IMR-90 (cell line): Measurements from ENCODE around the gene DYNLT2. TPM values are rescaled to one million over a fixed set of nuclear protein-coding genes. Genes with fewer than 3 reads are reported as not detected.

Experiments used
- ATAC-seq: fragments of 200-7000 bp; cut with Tn5 transposase; 2 replicates; pipeline ENCODE4 v1.9.1; 2020; ENCODE audit warnings: low read depth, mild to moderate bottlenecking, moderate library complexity
- BruUV-seq: library from RNA; stranded (reverse); fragments of 400-500 nt; replicated peaks from 2 replicates; lab custom pipeline; 2021; lab: Mats Ljungman, UMichigan
- CTCF ChIA-PET: fragments of 300-600 bp; formaldehyde crosslinking; extraction: SDS; loops from one replicate; lab custom pipeline; 2021; ENCODE audit warnings: antibody characterized with exemption; lab: Yijun Ruan, JAX
- POLR2A ChIA-PET: fragments of 300-600 bp; sonication (Branson Sonifier 250); formaldehyde crosslinking; loops from one replicate; lab custom pipeline; 2022; ENCODE audit warnings: antibody characterized with exemption; ENCODE audit not compliant: unreplicated experiment; lab: Charles Lee
- DNase-seq: peaks from one replicate; pipeline ENCODE4 v3.0.0; 2013
- H2AFZ ChIP-seq: replicated peaks from 2 replicates; pipeline ENCODE3; 2013; ENCODE audit warnings: low read length, mild to moderate bottlenecking; ENCODE audit not compliant: poor library complexity
- H2AK5ac ChIP-seq: 2 replicates; pipeline ENCODE4 v1.6.1; 2013; ENCODE audit warnings: low read depth, low read length, inconsistent platforms
- H2AK9ac ChIP-seq: replicated peaks from 2 replicates; pipeline ENCODE3; 2013; ENCODE audit warnings: mild to moderate bottlenecking, low read depth, low read length, moderate library complexity; ENCODE audit not compliant: poor library complexity
- H2BK120ac ChIP-seq: 2 replicates; pipeline ENCODE4 v1.6.1; 2013; ENCODE audit warnings: low read depth, low read length, inconsistent platforms
- H2BK15ac ChIP-seq: 3 replicates; pipeline ENCODE4 v1.6.1; 2013; ENCODE audit warnings: low read depth, low read length, inconsistent platforms
- H2BK20ac ChIP-seq: 2 replicates; pipeline ENCODE4 v1.6.1; 2013; ENCODE audit warnings: low read depth, mild to moderate bottlenecking, inconsistent platforms, low read length, moderate library complexity
- H2BK5ac ChIP-seq: 2 replicates; pipeline ENCODE4 v1.6.1; 2013; ENCODE audit warnings: mild to moderate bottlenecking, low read depth, low read length, inconsistent platforms; ENCODE audit not compliant: poor library complexity, severe bottlenecking
- H3K14ac ChIP-seq: replicated peaks from 2 replicates; pipeline ENCODE4 v1.6.1; 2013; ENCODE audit warnings: low read depth, low read length, inconsistent platforms
- H3K18ac ChIP-seq: 2 replicates; pipeline ENCODE4 v1.6.1; 2013; ENCODE audit warnings: low read depth, low read length, control low read depth
- H3K23ac ChIP-seq: 2 replicates; pipeline ENCODE4 v1.6.1; 2013; ENCODE audit warnings: low read depth, low read length, inconsistent platforms
- H3K27ac ChIP-seq: 2 replicates; pipeline ENCODE4 v1.5.1; 2013; ENCODE audit warnings: mild to moderate bottlenecking, control low read depth, low read length; ENCODE audit not compliant: insufficient read depth
- H3K27me3 ChIP-seq: 2 replicates; pipeline ENCODE4 v1.6.1; 2013; ENCODE audit warnings: low read length; ENCODE audit not compliant: control insufficient read depth, insufficient read depth
- H3K36me3 ChIP-seq: 2 replicates; pipeline ENCODE4 v1.6.1; 2013; ENCODE audit warnings: low read length, mixed read lengths; ENCODE audit not compliant: control insufficient read depth, insufficient read depth
- H3K4ac ChIP-seq: 2 replicates; pipeline ENCODE4 v1.6.1; 2013; ENCODE audit warnings: low read depth, low read length, inconsistent platforms
- H3K4me1 ChIP-seq: 2 replicates; pipeline ENCODE4 v1.6.1; 2013; ENCODE audit warnings: low read length, mixed read lengths; ENCODE audit not compliant: control insufficient read depth, insufficient read depth
- H3K4me2 ChIP-seq: 2 replicates; pipeline ENCODE4 v1.6.1; 2013; ENCODE audit warnings: low read depth, mild to moderate bottlenecking, control low read depth, low read length, moderate library complexity
- H3K4me3 ChIP-seq: 2 replicates; pipeline ENCODE4 v1.5.1; 2013; ENCODE audit warnings: low read depth, mild to moderate bottlenecking, control low read depth, low read length, moderate library complexity; ENCODE audit not compliant: insufficient read depth
- H3K56ac ChIP-seq: 2 replicates; pipeline ENCODE4 v1.6.1; 2013; ENCODE audit warnings: low read length, inconsistent platforms; ENCODE audit not compliant: insufficient read depth; ENCODE audit errors: extremely low read depth
- H3K79me1 ChIP-seq, 2 experiments: 2 replicates each; pipeline ENCODE4 v1.6.1; 2013; ENCODE audit warnings: low read length in 2 of 2, inconsistent platforms in 1 of 2, low read depth in 1 of 2
- H3K9ac ChIP-seq: 2 replicates; pipeline ENCODE4 v1.6.1; 2013; ENCODE audit warnings: low read depth, low read length, control low read depth
- H3K9me1 ChIP-seq: 2 replicates; pipeline ENCODE4 v1.6.1; 2013; ENCODE audit warnings: low read length, inconsistent platforms; ENCODE audit not compliant: insufficient read depth
- H3K9me3 ChIP-seq: 2 replicates; pipeline ENCODE4 v1.6.1; 2013; ENCODE audit warnings: low read length; ENCODE audit not compliant: control insufficient read depth, insufficient read depth
- H4K20me1 ChIP-seq: 2 replicates; pipeline ENCODE4 v1.6.1; 2013; ENCODE audit warnings: low read length, inconsistent platforms; ENCODE audit not compliant: insufficient read depth
- H4K5ac ChIP-seq: 2 replicates; pipeline ENCODE4 v1.6.1; 2013; ENCODE audit warnings: mild to moderate bottlenecking, low read depth, low read length, control low read depth
- H4K8ac ChIP-seq, 2 experiments: 2 replicates each; pipeline ENCODE4 v1.6.1; 2013; ENCODE audit warnings: low read depth in 2 of 2, low read length in 2 of 2, control low read depth in 1 of 2, inconsistent platforms in 1 of 2
- H4K91ac ChIP-seq: 2 replicates; pipeline ENCODE4 v1.6.1; 2013; ENCODE audit warnings: low read depth, low read length, inconsistent platforms; ENCODE audit not compliant: insufficient read depth
- ELK1 ChIP-seq: fragments of 150-350 bp; IDR thresholded peaks from 2 replicates; pipeline ENCODE4 v1.6.1; 2016; ENCODE audit warnings: low read depth, mild to moderate bottlenecking, low read length, moderate library complexity, borderline replicate concordance
- FOS ChIP-seq: fragments of 150-350 bp; IDR thresholded peaks from 2 replicates; pipeline ENCODE4 v1.6.1; 2016; ENCODE audit warnings: low read depth, low read length
- NFE2L2 ChIP-seq: fragments of 150-350 bp; IDR thresholded peaks from 2 replicates; pipeline ENCODE4 v1.6.1; 2016; ENCODE audit warnings: low read depth, mild to moderate bottlenecking, low read length
- RCOR1 ChIP-seq: IDR thresholded peaks from 2 replicates; pipeline ENCODE4 v1.6.1; 2012; ENCODE audit warnings: mild to moderate bottlenecking, low read length, improper control_type of control experiment; ENCODE audit not compliant: insufficient replicate concordance
- SMC3 ChIP-seq: fragments of 150-350 bp; IDR thresholded peaks from 2 replicates; pipeline ENCODE4 v1.6.1; 2016; ENCODE audit warnings: low read depth, mild to moderate bottlenecking, antibody characterized with exemption, low read length, moderate library complexity
- WGBS, 2 experiments: methylation state at CpG; one replicate each; pipeline versions ENCODE4 v1.1.5 to v1.1.7; 2013; ENCODE audit warnings: missing lambda C conversion rate in 2 of 2; ENCODE audit not compliant: insufficient read length in 1 of 2; ENCODE audit errors: extremely low coverage in 2 of 2; 5-methylcytosine and 5-hydroxymethylcytosine counted together
- dilution Hi-C: fragments of 300-500 bp; cut with HindIII; formaldehyde crosslinking; loops from one replicate; pipeline ENCODE4 v1.14.3; 2018; ENCODE audit warnings: low sequenced_read_pairs; ENCODE audit not compliant: unreplicated experiment
- in situ Hi-C: fragments of 300-500 bp; cut with MboI; formaldehyde crosslinking; loops from 3 replicates; pipeline ENCODE4 v1.14.3; 2019; ENCODE audit warnings: low sequenced_read_pairs, inconsistent platforms, mixed read lengths
- intact Hi-C: fragments of 100-400 bp; cut with micrococcal nuclease; formaldehyde crosslinking; loops from 2 replicates; pipeline ENCODE4 v1.10.0; 2022
- polyA plus RNA-seq, 3 experiments: library from polyadenylated mRNA; depleted of rRNA; stranded (reverse); fragments of >200 nt; gene quantifications; 2 replicates each; pipeline ENCODE4 v1.2.3, GENCODE V29; 2012; ENCODE audit warnings: low replicate concordance in 1 of 3
- total RNA-seq: library from RNA; depleted of rRNA; stranded (reverse); fragments of >200 nt; gene quantifications from 2 replicates; pipeline ENCODE4 v1.2.3, GENCODE V29; 2012
- TF ChIP-seq, protein P1 (sequence below): conservative IDR thresholded peaks from 2 replicates; pipeline ENCODE4 v1.5.1; 2012; ENCODE audit warnings: mild to moderate bottlenecking, low read depth, low read length, improper control_type of control experiment

Gene DYNLT2
- total and polyA plus RNA-seq, 2 of the 4 experiments (the other 2 are of a cell fraction), result 0.36 to 0.44 TPM

GRCh38 chr6:169778646-169779045 lies 27.3 kb upstream of the DYNLT2 start:
- TF ChIP-seq, protein P1, sequence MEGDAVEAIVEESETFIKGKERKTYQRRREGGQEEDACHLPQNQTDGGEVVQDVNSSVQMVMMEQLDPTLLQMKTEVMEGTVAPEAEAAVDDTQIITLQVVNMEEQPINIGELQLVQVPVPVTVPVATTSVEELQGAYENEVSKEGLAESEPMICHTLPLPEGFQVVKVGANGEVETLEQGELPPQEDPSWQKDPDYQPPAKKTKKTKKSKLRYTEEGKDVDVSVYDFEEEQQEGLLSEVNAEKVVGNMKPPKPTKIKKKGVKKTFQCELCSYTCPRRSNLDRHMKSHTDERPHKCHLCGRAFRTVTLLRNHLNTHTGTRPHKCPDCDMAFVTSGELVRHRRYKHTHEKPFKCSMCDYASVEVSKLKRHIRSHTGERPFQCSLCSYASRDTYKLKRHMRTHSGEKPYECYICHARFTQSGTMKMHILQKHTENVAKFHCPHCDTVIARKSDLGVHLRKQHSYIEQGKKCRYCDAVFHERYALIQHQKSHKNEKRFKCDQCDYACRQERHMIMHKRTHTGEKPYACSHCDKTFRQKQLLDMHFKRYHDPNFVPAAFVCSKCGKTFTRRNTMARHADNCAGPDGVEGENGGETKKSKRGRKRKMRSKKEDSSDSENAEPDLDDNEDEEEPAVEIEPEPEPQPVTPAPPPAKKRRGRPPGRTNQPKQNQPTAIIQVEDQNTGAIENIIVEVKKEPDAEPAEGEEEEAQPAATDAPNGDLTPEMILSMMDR, result no peak
- TF ChIP-seq FOS (no peak), NFE2L2 (no peak), SMC3 (no peak), ELK1 (no peak), RCOR1 (no peak)
- Histone ChIP-seq H3K14ac (no peak overlapping the region), H3K27ac (no peak overlapping the region), H3K4ac (no peak overlapping the region), H4K20me1 (no peaks in the 10 kb centered on the region), H3K9me3 (peaks cover 3% of the 10 kb centered on the region; the same call in 1 of the 2 replicates), H2BK15ac (no peak overlapping the region), H2BK20ac (no peak overlapping the region), H2BK5ac (no peak overlapping the region), H4K91ac (no peak overlapping the region), H3K18ac (no peak overlapping the region; the same call in none of the 2 replicates), H3K4me1 (peaks cover 10% of the 10 kb centered on the region), H3K27me3 (no peaks in the 10 kb centered on the region), H2AK9ac (no peak overlapping the region), H3K56ac (no peak overlapping the region), H3K4me2 (no peak overlapping the region), H3K9ac (no peak overlapping the region), H2AK5ac (no peak overlapping the region), H3K9me1 (no peaks in the 10 kb centered on the region; the same call in 1 of the 2 replicates), H2BK120ac (no peak overlapping the region), H2AFZ (no peak overlapping the region), H3K79me1 (no peaks in the 10 kb centered on the region), H4K8ac (no peak overlapping the region), H3K23ac (no peak overlapping the region), H3K4me3 (no peak overlapping the region), H3K36me3 (peaks cover 24% of the 10 kb centered on the region), H4K5ac (no peak overlapping the region)
- WGBS, 2 experiments, result 96% methylated on average over 5 of the region's 12 CpGs; no CpG with 5 or more reads in 1 of the 2 experiments
- POLR2A ChIA-PET, result no interaction called here
- intact Hi-C loops, result no loop called here
- BruUV-seq, result no TSS peak
- DNase-seq (no peak), ATAC-seq (no peak)
- in situ Hi-C loops, result no loop called here
- CTCF ChIA-PET, result no interaction called here
- dilution Hi-C loops, result no loop called here
